H9 (cell line): ENCODE data around the gene MGME1. TPM values are rescaled to one million over a fixed set of nuclear protein-coding genes. Genes with fewer than 3 reads are reported as not detected.
A peak's percentile ranks its signal among the peaks of the same experiment; 100 is the strongest.

Experiments
- DNase-seq: peaks from one replicate; pipeline ENCODE4 v3.0.0-alpha.2; 2017
- H2AFZ ChIP-seq: one replicate; pipeline ENCODE4 v1.6.1; 2013; ENCODE audit warnings: mild to moderate bottlenecking, low read length, control low read depth, moderate library complexity
- H2AK5ac ChIP-seq: 2 replicates; pipeline ENCODE4 v1.6.1; 2013; ENCODE audit warnings: low read length, control low read depth, mixed read lengths; ENCODE audit not compliant: insufficient read length
- H2BK120ac ChIP-seq: one replicate; pipeline ENCODE4 v1.6.1; 2013; ENCODE audit warnings: low read depth, mild to moderate bottlenecking, low read length, control low read depth, inconsistent platforms; ENCODE audit not compliant: poor library complexity, severe bottlenecking
- H2BK12ac ChIP-seq: 2 replicates; pipeline ENCODE4 v1.6.1; 2013; ENCODE audit warnings: low read length, control low read depth, mixed read lengths, low read depth; ENCODE audit not compliant: insufficient read length
- H2BK15ac ChIP-seq: 2 replicates; pipeline ENCODE4 v1.6.1; 2013; ENCODE audit warnings: low read depth, low read length, control low read depth
- H2BK20ac ChIP-seq: one replicate; pipeline ENCODE4 v1.6.1; 2013; ENCODE audit warnings: low read depth, mild to moderate bottlenecking, low read length, control low read depth, inconsistent platforms; ENCODE audit not compliant: poor library complexity, severe bottlenecking
- H2BK5ac ChIP-seq: 2 replicates; pipeline ENCODE4 v1.6.1; 2013; ENCODE audit warnings: low read length, control low read depth, mixed read lengths; ENCODE audit not compliant: insufficient read length
- H3K14ac ChIP-seq: 2 replicates; pipeline ENCODE4 v1.6.1; 2013; ENCODE audit warnings: low read length, control low read depth; ENCODE audit not compliant: insufficient read depth
- H3K18ac ChIP-seq: 2 replicates; pipeline ENCODE4 v1.6.1; 2013; ENCODE audit warnings: low read depth, mild to moderate bottlenecking, mixed read lengths, low read length, control low read depth; ENCODE audit not compliant: insufficient read length
- H3K23ac ChIP-seq: 2 replicates; pipeline ENCODE4 v1.6.1; 2013; ENCODE audit warnings: low read length, control low read depth, mixed read lengths, low read depth; ENCODE audit not compliant: insufficient read length
- H3K23me2 ChIP-seq: 2 replicates; pipeline ENCODE4 v1.6.1; 2013; ENCODE audit warnings: low read depth, mild to moderate bottlenecking, mixed read lengths, low read length, control low read depth; ENCODE audit not compliant: insufficient read length, poor library complexity, severe bottlenecking
- H3K27ac ChIP-seq: 2 replicates; pipeline ENCODE4 v1.5.1; 2013; ENCODE audit warnings: low read length, control low read depth, mixed read lengths, low read depth; ENCODE audit not compliant: insufficient read length
- H3K27me3 ChIP-seq: 2 replicates; pipeline ENCODE4 v1.6.1; 2013; ENCODE audit warnings: low read length, control low read depth, inconsistent platforms; ENCODE audit not compliant: insufficient read depth
- H3K4ac ChIP-seq: 2 replicates; pipeline ENCODE4 v1.6.1; 2013; ENCODE audit warnings: low read depth, mild to moderate bottlenecking, control low read depth, inconsistent platforms, low read length, moderate library complexity
- H3K4me1 ChIP-seq: 2 replicates; pipeline ENCODE4 v1.6.1; 2013; ENCODE audit warnings: low read length, control low read depth, inconsistent platforms; ENCODE audit not compliant: insufficient read depth
- H3K4me2 ChIP-seq: 2 replicates; pipeline ENCODE4 v1.6.1; 2013; ENCODE audit warnings: low read length, control low read depth, mixed read lengths; ENCODE audit not compliant: insufficient read length, insufficient read depth
- H3K56ac ChIP-seq: 2 replicates; pipeline ENCODE4 v1.6.1; 2013; ENCODE audit warnings: low read depth, mild to moderate bottlenecking, mixed read lengths, low read length, control low read depth; ENCODE audit not compliant: insufficient read length
- H3K79me1 ChIP-seq: 2 replicates; pipeline ENCODE4 v1.6.1; 2013; ENCODE audit warnings: low read depth, mild to moderate bottlenecking, moderate library complexity, low read length, control low read depth, inconsistent platforms; ENCODE audit not compliant: insufficient read depth, poor library complexity, severe bottlenecking
- H3K79me2 ChIP-seq: 2 replicates; pipeline ENCODE4 v1.6.1; 2013; ENCODE audit warnings: low read length, control low read depth, inconsistent platforms; ENCODE audit not compliant: insufficient read depth
- H3K9ac ChIP-seq: 2 replicates; pipeline ENCODE4 v1.6.1; 2013; ENCODE audit warnings: low read length, control low read depth, mixed read lengths; ENCODE audit not compliant: insufficient read length; ENCODE audit errors: extremely low read depth
- H3K9me3 ChIP-seq: one replicate; pipeline ENCODE4 v1.6.1; 2013; ENCODE audit warnings: low read depth, low read length, inconsistent platforms; ENCODE audit not compliant: control insufficient read depth
- H3T11ph ChIP-seq: one replicate; pipeline ENCODE4 v1.6.1; 2013; ENCODE audit warnings: mild to moderate bottlenecking, low read length, control low read depth, inconsistent platforms
- H4K20me1 ChIP-seq: one replicate; pipeline ENCODE4 v1.6.1; 2013; ENCODE audit not compliant: control insufficient read depth, insufficient read length, insufficient read depth
- H4K5ac ChIP-seq: 2 replicates; pipeline ENCODE4 v1.6.1; 2013; ENCODE audit warnings: low read depth, mild to moderate bottlenecking, mixed read lengths, low read length, control low read depth; ENCODE audit not compliant: insufficient read length
- H4K8ac ChIP-seq: replicated peaks from 2 replicates; pipeline ENCODE4 v1.6.1; 2013; ENCODE audit warnings: low read length, control low read depth, mixed read lengths, low read depth; ENCODE audit not compliant: insufficient read length
- H4K91ac ChIP-seq: 2 replicates; pipeline ENCODE4 v1.6.1; 2013; ENCODE audit warnings: low read depth, mild to moderate bottlenecking, moderate library complexity, mixed read lengths, low read length, control low read depth; ENCODE audit not compliant: insufficient read length
- H3K27ac Mint-ChIP-seq, 3 experiments: 2 replicates in 2 of 3; 3 replicates in 1 of 3; pipeline ENCODE4 v1.8.0; 2020 to 2021; ENCODE audit warnings: mixed read lengths in 3 of 3, mild to moderate bottlenecking in 1 of 3, moderate library complexity in 1 of 3
- H3K27me3 Mint-ChIP-seq: 2 replicates; pipeline ENCODE4 v1.8.0; 2021; ENCODE audit warnings: low read depth, mild to moderate bottlenecking, moderate library complexity, mixed read lengths
- H3K36me3 Mint-ChIP-seq, 3 experiments: 2 replicates in 2 of 3; 3 replicates in 1 of 3; pipeline ENCODE4 v1.8.0; 2020 to 2021; ENCODE audit warnings: low read depth in 3 of 3, mixed read lengths in 3 of 3; ENCODE audit not compliant: insufficient read depth in 1 of 3
- H3K4me1 Mint-ChIP-seq, 2 experiments: 2 replicates each; pipeline ENCODE4 v1.8.0; 2020; ENCODE audit warnings: mixed read lengths in 2 of 2
- H3K4me3 Mint-ChIP-seq, 2 experiments: 2 replicates in 1 of 2; 3 replicates in 1 of 2; pipeline ENCODE4 v1.8.0; 2020 to 2021; ENCODE audit warnings: mild to moderate bottlenecking in 2 of 2, mixed read lengths in 2 of 2, moderate library complexity in 1 of 2
- H3K9me3 Mint-ChIP-seq, 2 experiments: 2 replicates in 1 of 2; 3 replicates in 1 of 2; pipeline ENCODE4 v1.8.0; 2020; ENCODE audit warnings: mild to moderate bottlenecking in 2 of 2, mixed read lengths in 2 of 2, moderate library complexity in 1 of 2
- WGBS: extraction: QIAGEN DNeasy Blood & Tissue Kit; methylation state at CpG from one replicate; pipeline ENCODE4 v1.1.7; 2013; ENCODE audit warnings: missing lambda C conversion rate, low lambda C conversion rate, mixed read lengths; ENCODE audit not compliant: insufficient read length; ENCODE audit errors: extremely low coverage; 5-methylcytosine and 5-hydroxymethylcytosine counted together
- total RNA-seq: library from RNA; stranded (reverse); gene quantifications from 2 replicates; pipeline ENCODE4 v1.2.1, GENCODE V29; 2021
- TF ChIP-seq, protein P1 (sequence below): fragments of 200-600 bp; sonication (generic); conservative IDR thresholded peaks from 3 replicates; pipeline ENCODE4 v1.8.0; 2021; ENCODE audit warnings: antibody characterized with exemption, mild to moderate bottlenecking

Gene MGME1
- total RNA-seq, 1 experiment from 2014 or later = 48.9 TPM

- Histone ChIP-seq H3K4ac (peak overlapping the region; percentile 75; the same call in 1 of the 2 replicates), H2BK5ac (peak overlapping the region; percentile 56), H3K9ac (peak overlapping the region; percentile 97), H3K4me2 (peak overlapping the region; percentile 79), H3K23me2 (peaks cover 33% of the 10 kb centered on the region), H2AFZ (no peak overlapping the region), H2AK5ac (no peak overlapping the region), H3K18ac (peak overlapping the region; percentile 97), H2BK120ac (peak overlapping the region; percentile 85), H3K79me1 (no peaks in the 10 kb centered on the region), H3K27ac (peak overlapping the region; percentile 94), H3K9me3 (no peaks in the 10 kb centered on the region), H3K56ac (no peak overlapping the region), H2BK15ac (no peak overlapping the region), H4K20me1 (no peaks in the 10 kb centered on the region), H4K5ac (no peak overlapping the region), H2BK20ac (no peak overlapping the region), H3K79me2 (peaks cover 87% of the 10 kb centered on the region), H2BK12ac (no peak overlapping the region), H3K4me1 (peaks cover 6% of the 10 kb centered on the region; the same call in 1 of the 2 replicates), H3K27me3 (no peaks in the 10 kb centered on the region), H3T11ph (no peak overlapping the region), H4K8ac (no peak overlapping the region), H4K91ac (peak overlapping the region; percentile 95), H3K23ac (no peak overlapping the region), H3K14ac (peak overlapping the region; percentile 100)
- Mint-ChIP-seq H3K4me1 (peaks cover 64 to 70% of the 10 kb centered on the region in 2 experiments), H3K36me3 (peaks cover 47 to 75% (median 65%) of the 10 kb centered on the region in 3 experiments), H3K27me3 (0 out of 2 replicates have a peak, but pooled peaks cover 1% of the 10 kb centered on the region), H3K27ac (peak overlapping the region; percentile 77 to 99 (median 97)), H3K9me3 (peaks cover 0 to 5% of the 10 kb centered on the region in 2 experiments; a peak in 1 of 5 replicates), H3K4me3 (peak overlapping the region; percentile 83 to 84)
- no peak for DNase-seq
- TF ChIP-seq, protein P1, sequence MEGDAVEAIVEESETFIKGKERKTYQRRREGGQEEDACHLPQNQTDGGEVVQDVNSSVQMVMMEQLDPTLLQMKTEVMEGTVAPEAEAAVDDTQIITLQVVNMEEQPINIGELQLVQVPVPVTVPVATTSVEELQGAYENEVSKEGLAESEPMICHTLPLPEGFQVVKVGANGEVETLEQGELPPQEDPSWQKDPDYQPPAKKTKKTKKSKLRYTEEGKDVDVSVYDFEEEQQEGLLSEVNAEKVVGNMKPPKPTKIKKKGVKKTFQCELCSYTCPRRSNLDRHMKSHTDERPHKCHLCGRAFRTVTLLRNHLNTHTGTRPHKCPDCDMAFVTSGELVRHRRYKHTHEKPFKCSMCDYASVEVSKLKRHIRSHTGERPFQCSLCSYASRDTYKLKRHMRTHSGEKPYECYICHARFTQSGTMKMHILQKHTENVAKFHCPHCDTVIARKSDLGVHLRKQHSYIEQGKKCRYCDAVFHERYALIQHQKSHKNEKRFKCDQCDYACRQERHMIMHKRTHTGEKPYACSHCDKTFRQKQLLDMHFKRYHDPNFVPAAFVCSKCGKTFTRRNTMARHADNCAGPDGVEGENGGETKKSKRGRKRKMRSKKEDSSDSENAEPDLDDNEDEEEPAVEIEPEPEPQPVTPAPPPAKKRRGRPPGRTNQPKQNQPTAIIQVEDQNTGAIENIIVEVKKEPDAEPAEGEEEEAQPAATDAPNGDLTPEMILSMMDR = no peak
- WGBS = no CpG with 5 or more reads among the region's 41 CpGs
Measured at GRCh38 chr20:17967521-17968365, 1.1 kb upstream of the MGME1 start.
